CD14-positive monocyte (primary cell): ENCODE results near the gene PTER. TPM values are rescaled to one million over a fixed set of nuclear protein-coding genes. Genes with fewer than 3 reads are reported as not detected.

ENCODE experiments used
- DNase-seq, 3 donors: peaks; one replicate each; pipeline ENCODE4 v3.0.0-alpha.2; 2011 to 2022
- H2AFZ ChIP-seq: 2 replicates; pipeline ENCODE4 v1.6.0; 2012; ENCODE audit warnings: mild to moderate bottlenecking, low read depth, low read length, inconsistent platforms; ENCODE audit not compliant: insufficient read depth, poor library complexity, severe bottlenecking
- H3K27ac ChIP-seq, 2 donors: 1 replicate in 1 of 2; 2 replicates in 1 of 2; pipeline ENCODE4 v1.5.1; 2012 to 2013; ENCODE audit warnings: low read length in 2 of 2, control low read depth in 1 of 2, inconsistent platforms in 1 of 2, low read depth in 1 of 2, mild to moderate bottlenecking in 1 of 2
- H3K27me3 ChIP-seq, 2 donors: one replicate each; pipeline versions ENCODE4 v1.6.0 to v1.6.1; 2011 to 2013; ENCODE audit warnings: low read length in 2 of 2; ENCODE audit not compliant: control insufficient read depth in 2 of 2, insufficient read depth in 2 of 2
- H3K36me3 ChIP-seq, 2 donors: replicated peaks in 1 of 2; 1 replicate in 1 of 2; 2 replicates in 1 of 2; pipeline versions ENCODE4 v1.5.1 to v1.6.1; 2012 to 2013; ENCODE audit warnings: low read length in 2 of 2, control low read depth in 1 of 2, inconsistent platforms in 1 of 2, mild to moderate bottlenecking in 1 of 2; ENCODE audit not compliant: insufficient read depth in 2 of 2, control insufficient read depth in 1 of 2
- H3K4me1 ChIP-seq, 2 donors: 1 replicate in 1 of 2; 2 replicates in 1 of 2; pipeline versions ENCODE4 v1.5.1 to v1.6.1; 2012 to 2013; ENCODE audit warnings: low read length in 2 of 2, control low read depth in 1 of 2, inconsistent platforms in 1 of 2, mild to moderate bottlenecking in 1 of 2, moderate library complexity in 1 of 2; ENCODE audit not compliant: insufficient read depth in 2 of 2, control insufficient read depth in 1 of 2
- H3K4me2 ChIP-seq: replicated peaks from 2 replicates; pipeline ENCODE3; 2012; ENCODE audit warnings: low read length, moderate library complexity, mild to moderate bottlenecking; ENCODE audit not compliant: poor library complexity, severe bottlenecking; ENCODE audit errors: extremely low read depth
- H3K4me3 ChIP-seq, 3 experiments: fragments of 200-600 bp in 1 of 3; sonication (generic) in 1 of 3; replicated peaks in 1 of 3; 1 replicate in 2 of 3; 2 replicates in 1 of 3; pipeline ENCODE4 v1.5.1; 2011 to 2013; ENCODE audit warnings: low read length in 3 of 3, mild to moderate bottlenecking in 3 of 3, control low read depth in 2 of 3, low read depth in 2 of 3, inconsistent platforms in 1 of 3, moderate library complexity in 1 of 3
- H3K79me2 ChIP-seq: 2 replicates; pipeline ENCODE4 v1.6.0; 2012; ENCODE audit warnings: mild to moderate bottlenecking, control low read depth, inconsistent platforms, low read length, moderate library complexity; ENCODE audit not compliant: insufficient read depth
- H3K9ac ChIP-seq: 2 replicates; pipeline ENCODE4 v1.6.0; 2017; ENCODE audit warnings: low read length, mild to moderate bottlenecking; ENCODE audit not compliant: insufficient read depth, poor library complexity, severe bottlenecking
- H3K9me3 ChIP-seq, 2 donors: replicated peaks in 1 of 2; 1 replicate in 1 of 2; 2 replicates in 1 of 2; pipeline versions ENCODE4 v1.5.1 to v1.6.1; 2012 to 2013; ENCODE audit warnings: low read length in 2 of 2, control low read depth in 1 of 2; ENCODE audit not compliant: control insufficient read depth in 1 of 2, insufficient read depth in 1 of 2
- H4K20me1 ChIP-seq: 2 replicates; pipeline ENCODE4 v1.6.0; 2012; ENCODE audit warnings: mild to moderate bottlenecking, low read length, control low read depth, moderate library complexity; ENCODE audit not compliant: insufficient read depth
- H3K27ac Mint-ChIP-seq, 7 donors: one replicate each; pipeline ENCODE4 v1.8.0; 2020; ENCODE audit warnings: mild to moderate bottlenecking in 7 of 7, mixed read lengths in 7 of 7, moderate library complexity in 6 of 7, inconsistent platforms in 2 of 7
- H3K27me3 Mint-ChIP-seq, 3 donors: one replicate each; pipeline ENCODE4 v1.8.0; 2021 to 2022; ENCODE audit warnings: low read depth in 3 of 3, mild to moderate bottlenecking in 3 of 3, mixed read lengths in 3 of 3, moderate library complexity in 3 of 3, inconsistent platforms in 1 of 3
- H3K36me3 Mint-ChIP-seq, 2 donors: one replicate each; pipeline ENCODE4 v1.8.0; 2020; ENCODE audit warnings: mixed read lengths in 2 of 2, inconsistent platforms in 1 of 2, mild to moderate bottlenecking in 1 of 2
- H3K4me1 Mint-ChIP-seq: one replicate; pipeline ENCODE4 v1.8.0; 2020; ENCODE audit warnings: mild to moderate bottlenecking, mixed read lengths
- H3K4me3 Mint-ChIP-seq, 2 donors: one replicate each; pipeline ENCODE4 v1.8.0; 2020; ENCODE audit warnings: mild to moderate bottlenecking in 2 of 2, mixed read lengths in 2 of 2, moderate library complexity in 1 of 2
- H3K9me3 Mint-ChIP-seq, 7 donors: one replicate each; pipeline ENCODE4 v1.8.0; 2020 to 2022; ENCODE audit warnings: mixed read lengths in 7 of 7, mild to moderate bottlenecking in 6 of 7, moderate library complexity in 6 of 7, inconsistent platforms in 2 of 7
- CTCF ChIP-seq: fragments of 200-600 bp; IDR thresholded peaks from one replicate; pipeline ENCODE4 v1.8.0; 2022; ENCODE audit warnings: antibody characterized with exemption, mild to moderate bottlenecking
- WGBS: methylation state at CpG from one replicate; pipeline ENCODE4 v1.1.5; 2013; ENCODE audit warnings: missing lambda C conversion rate; ENCODE audit not compliant: insufficient coverage; 5-methylcytosine and 5-hydroxymethylcytosine counted together
- intact Hi-C, 2 donors: fragments of 100-400 bp; cut with micrococcal nuclease; formaldehyde crosslinking; loops; one replicate each; pipeline versions ENCODE4 v1.15.0 to v1.15.1; 2023
- polyA plus RNA-seq, 3 donors: library from polyadenylated mRNA; depleted of rRNA in 1 of 3; unstranded in 2 of 3; stranded (reverse) in 1 of 3; fragments of 300-500 nt in 2 of 3; fragments of >200 nt in 1 of 3; fragmentation: Illumina TruSeq in 2 of 3; gene quantifications; 1 replicate in 2 of 3; 2 replicates in 1 of 3; pipeline ENCODE4 v1.2.3, GENCODE V29; 2012 to 2021

PTER gene
- polyA plus RNA-seq, 3 donors = 7.4 to 15.9 (median 8.9) TPM

- Mint-ChIP-seq H3K27ac (no peak overlapping the region), H3K4me1 (no peaks in the 10 kb centered on the region)
- intact Hi-C loops = no loop called here
These were observed 22.7 kb downstream of the PTER start for GRCh38 chr10:16459423-16459939.

GRCh38 chr10:16466001-16466400, 29.2 kb downstream of the PTER start:
- H3K27me3 Mint-ChIP-seq = peaks cover 0 to 2% (median 0%) of the 10 kb centered on the region in 3 donors
- no peak overlapping the region for H3K27ac Mint-ChIP-seq

More at GRCh38 chr10:16459423-16459939, 22.7 kb downstream of the PTER start:
- no peak overlapping the region for H3K27ac ChIP-seq
- H3K9me3 ChIP-seq = no peaks in the 10 kb centered on the region
- no peak overlapping the region for H2AFZ ChIP-seq
- no CpG with 5 or more reads among the region's 7 CpGs for WGBS
- no peaks in the 10 kb centered on the region for H4K20me1 ChIP-seq
- DNase-seq = no peak
- no peaks in the 10 kb centered on the region for H3K79me2 ChIP-seq
- peaks cover 0 to 7% of the 10 kb centered on the region in 2 donors for H3K36me3 ChIP-seq
- H3K27me3 ChIP-seq = no peaks in the 10 kb centered on the region
- H3K4me2 ChIP-seq = no peak overlapping the region
- H3K9ac ChIP-seq = no peak overlapping the region
- Mint-ChIP-seq H3K27me3 (no peaks in the 10 kb centered on the region), H3K4me3 (no peak overlapping the region), H3K9me3 (peaks cover 0 to 9% (median 3%) of the 10 kb centered on the region in 7 donors), H3K36me3 (peaks cover 12% of the 10 kb centered on the region in 2 donors)
- no peaks in the 10 kb centered on the region for H3K4me1 ChIP-seq
- TF ChIP-seq CTCF = no peak
- H3K4me3 ChIP-seq = no peak overlapping the region

More at GRCh38 chr10:16466001-16466400, 29.2 kb downstream of the PTER start:
- intact Hi-C loops = no loop called here
- Histone ChIP-seq H3K4me1 (peaks cover 3 to 6% of the 10 kb centered on the region in 2 donors), H3K79me2 (no peaks in the 10 kb centered on the region), H3K27me3 (no peaks in the 10 kb centered on the region), H3K4me3 (no peak overlapping the region), H3K9ac (no peak overlapping the region), H2AFZ (no peak overlapping the region), H3K4me2 (no peak overlapping the region), H4K20me1 (no peaks in the 10 kb centered on the region), H3K36me3 (peaks cover 0 to 7% of the 10 kb centered on the region in 2 donors), H3K27ac (no peak overlapping the region), H3K9me3 (no peaks in the 10 kb centered on the region)
- WGBS = no CpG with 5 or more reads among the region's 1 CpG
- H3K36me3 Mint-ChIP-seq = peaks cover 24 to 34% of the 10 kb centered on the region in 2 donors
- H3K4me1 Mint-ChIP-seq = peaks cover 9% of the 10 kb centered on the region
- no peak for DNase-seq
- peaks cover 0 to 10% (median 5%) of the 10 kb centered on the region in 7 donors for H3K9me3 Mint-ChIP-seq
- no peak overlapping the region for H3K4me3 Mint-ChIP-seq
- no peak for TF ChIP-seq CTCF
